ENCODE measurements around the gene PDSS2. TPM values are rescaled to one million over a fixed set of nuclear protein-coding genes. Genes with fewer than 3 reads are reported as not detected.

Gene PDSS2
- total RNA-seq, 1 experiment from 2014 or later, result 17.8 TPM

DNA sequence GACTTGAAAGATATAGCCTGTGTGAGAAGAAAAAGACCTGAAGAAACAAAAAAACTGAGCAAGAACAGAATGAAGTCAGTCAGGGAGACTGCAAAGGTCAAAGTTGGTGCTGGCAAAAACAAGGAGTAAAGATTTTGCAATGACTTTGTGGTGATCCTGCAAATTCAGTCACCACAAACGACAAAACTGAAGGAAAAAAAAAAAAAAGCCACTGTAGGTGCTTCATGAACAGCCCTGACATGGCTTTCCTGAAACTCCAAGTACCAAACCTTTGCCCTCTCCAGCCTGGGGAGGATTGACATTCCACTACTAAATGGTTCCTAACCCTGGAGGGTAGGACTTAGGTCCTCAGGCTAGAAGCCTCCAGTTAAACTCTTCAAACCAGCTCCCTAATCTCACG lies 229.3 kb downstream of the PDSS2 start:
- no peak for DNase-seq
- H4K20me1 ChIP-seq (ENCODE audit: insufficient read depth), result no peaks in the 10 kb centered on the region
- no peak overlapping the region for H3K4me3 ChIP-seq
- H3K9me2 ChIP-seq (ENCODE audit: insufficient read depth), result no peaks in the 10 kb centered on the region
- TF ChIP-seq EZH2 (IDR thresholded peaks at IDR 0.05; ENCODE audit: low read depth), result no peak
- TF ChIP-seq, protein P1, sequence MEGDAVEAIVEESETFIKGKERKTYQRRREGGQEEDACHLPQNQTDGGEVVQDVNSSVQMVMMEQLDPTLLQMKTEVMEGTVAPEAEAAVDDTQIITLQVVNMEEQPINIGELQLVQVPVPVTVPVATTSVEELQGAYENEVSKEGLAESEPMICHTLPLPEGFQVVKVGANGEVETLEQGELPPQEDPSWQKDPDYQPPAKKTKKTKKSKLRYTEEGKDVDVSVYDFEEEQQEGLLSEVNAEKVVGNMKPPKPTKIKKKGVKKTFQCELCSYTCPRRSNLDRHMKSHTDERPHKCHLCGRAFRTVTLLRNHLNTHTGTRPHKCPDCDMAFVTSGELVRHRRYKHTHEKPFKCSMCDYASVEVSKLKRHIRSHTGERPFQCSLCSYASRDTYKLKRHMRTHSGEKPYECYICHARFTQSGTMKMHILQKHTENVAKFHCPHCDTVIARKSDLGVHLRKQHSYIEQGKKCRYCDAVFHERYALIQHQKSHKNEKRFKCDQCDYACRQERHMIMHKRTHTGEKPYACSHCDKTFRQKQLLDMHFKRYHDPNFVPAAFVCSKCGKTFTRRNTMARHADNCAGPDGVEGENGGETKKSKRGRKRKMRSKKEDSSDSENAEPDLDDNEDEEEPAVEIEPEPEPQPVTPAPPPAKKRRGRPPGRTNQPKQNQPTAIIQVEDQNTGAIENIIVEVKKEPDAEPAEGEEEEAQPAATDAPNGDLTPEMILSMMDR (conservative IDR thresholded peaks at IDR 0.05), result no peak
- no peak overlapping the region for H2AFZ ChIP-seq
- intact Hi-C loops (cut with micrococcal nuclease; ENCODE audit: unreplicated experiment), result no loop called here
- no TSS peak for BruUV-seq (replicated peaks)
- CTCF ChIA-PET, result no interaction called here
- no peaks in the 10 kb centered on the region for H3F3A ChIP-seq (ENCODE audit: insufficient read depth, low read depth)
- H3K27ac ChIP-seq, result no peak overlapping the region
- POLR2A ChIA-PET (ENCODE audit: unreplicated experiment), result no interaction called here
- no peaks in the 10 kb centered on the region for H3K27me3 ChIP-seq (ENCODE audit: insufficient read depth, low read depth)
- no peak overlapping the region for H3K4me2 ChIP-seq
- H3K36me3 ChIP-seq (ENCODE audit: low read depth), result no peaks in the 10 kb centered on the region
- no peaks in the 10 kb centered on the region for H3K9me3 ChIP-seq (ENCODE audit: insufficient read depth, low read depth)
- H3K79me2 ChIP-seq (ENCODE audit: low read depth), result no peaks in the 10 kb centered on the region
- H3K4me1 ChIP-seq (replicated peaks; ENCODE audit: insufficient read depth), result no peaks in the 10 kb centered on the region

DNA sequence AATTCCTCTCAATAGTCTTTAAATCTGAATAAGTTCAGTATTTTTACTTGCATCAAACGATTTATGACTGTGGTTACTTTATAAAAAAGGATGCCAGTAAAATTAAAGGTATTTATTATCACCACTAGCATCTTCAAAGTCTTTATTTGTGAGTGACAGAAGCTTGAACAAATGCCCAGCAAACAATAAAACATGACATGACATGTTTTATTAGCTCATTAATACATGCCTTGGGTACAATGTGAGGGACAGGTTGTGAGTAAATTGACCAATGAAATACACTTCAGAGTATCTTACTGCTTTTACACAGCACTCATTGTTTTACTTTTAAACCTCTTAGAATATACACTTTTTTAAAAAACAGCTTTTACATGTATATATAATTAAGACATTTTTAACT lies 230.6 kb downstream of the PDSS2 start:
- ChIA-PET CTCF (no interaction called here), POLR2A (ENCODE audit: unreplicated experiment) (no interaction called here)
- H3K9me2 ChIP-seq (ENCODE audit: insufficient read depth), result no peaks in the 10 kb centered on the region
- H3K4me1 ChIP-seq (replicated peaks; ENCODE audit: insufficient read depth), result no peaks in the 10 kb centered on the region
- no peak overlapping the region for H3K4me2 ChIP-seq
- H3K79me2 ChIP-seq (ENCODE audit: low read depth), result no peaks in the 10 kb centered on the region
- no peak overlapping the region for H3K27ac ChIP-seq
- TF ChIP-seq EZH2 (IDR thresholded peaks at IDR 0.05; ENCODE audit: low read depth), result no peak
- TF ChIP-seq, protein P1 (conservative IDR thresholded peaks at IDR 0.05), result no peak
- intact Hi-C loops (cut with micrococcal nuclease; ENCODE audit: unreplicated experiment), result no loop called here
- H3F3A ChIP-seq (ENCODE audit: insufficient read depth, low read depth), result no peaks in the 10 kb centered on the region
- BruUV-seq (replicated peaks), result no TSS peak
- no peaks in the 10 kb centered on the region for H3K36me3 ChIP-seq (ENCODE audit: low read depth)
- H2AFZ ChIP-seq, result no peak overlapping the region
- no peak overlapping the region for H3K4me3 ChIP-seq
- no peak for DNase-seq
- no peaks in the 10 kb centered on the region; the same call in 1 of the 2 replicates for H4K20me1 ChIP-seq (ENCODE audit: insufficient read depth)
- H3K27me3 ChIP-seq (ENCODE audit: insufficient read depth, low read depth), result no peaks in the 10 kb centered on the region
- H3K9me3 ChIP-seq (ENCODE audit: insufficient read depth, low read depth), result no peaks in the 10 kb centered on the region

DNA sequence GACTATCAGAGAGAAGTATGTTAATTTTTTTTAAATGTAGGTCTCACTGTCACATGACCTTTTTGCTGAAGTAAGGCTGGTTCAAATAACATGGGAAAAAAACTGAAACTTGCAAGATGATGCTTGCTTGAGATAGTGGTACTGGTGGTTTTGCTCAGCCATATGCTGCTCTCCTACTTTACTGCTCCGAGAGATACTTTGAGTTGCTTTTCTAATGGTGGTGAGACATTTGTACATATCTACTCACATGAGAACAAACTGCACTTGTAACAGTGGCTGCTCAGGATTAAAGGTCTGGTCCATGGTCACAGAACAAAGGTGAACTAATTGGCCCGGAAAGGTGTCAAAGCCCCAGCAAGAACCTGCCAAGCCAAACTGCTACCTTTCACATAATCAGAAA lies 237.8 kb downstream of the PDSS2 start:
- TF ChIP-seq EZH2 (IDR thresholded peaks at IDR 0.05; ENCODE audit: low read depth), result no peak
- TF ChIP-seq, protein P1 (conservative IDR thresholded peaks at IDR 0.05), result no peak
- Histone ChIP-seq H3K27ac (no peak overlapping the region), H3K79me2 (ENCODE audit: low read depth) (no peaks in the 10 kb centered on the region), H3K36me3 (ENCODE audit: low read depth) (no peaks in the 10 kb centered on the region), H2AFZ (no peak overlapping the region), H3K4me3 (no peak overlapping the region), H3K4me1 (replicated peaks; ENCODE audit: insufficient read depth) (no peaks in the 10 kb centered on the region), H4K20me1 (ENCODE audit: insufficient read depth) (no peaks in the 10 kb centered on the region; the same call in 1 of the 2 replicates), H3K27me3 (ENCODE audit: insufficient read depth, low read depth) (no peaks in the 10 kb centered on the region), H3K9me2 (ENCODE audit: insufficient read depth) (no peaks in the 10 kb centered on the region), H3K9me3 (ENCODE audit: insufficient read depth, low read depth) (no peaks in the 10 kb centered on the region), H3K4me2 (no peak overlapping the region), H3F3A (ENCODE audit: insufficient read depth, low read depth) (no peaks in the 10 kb centered on the region)
- BruUV-seq (replicated peaks), result no TSS peak
- no peak for DNase-seq
- intact Hi-C loops (cut with micrococcal nuclease; ENCODE audit: unreplicated experiment), result no loop called here
- ChIA-PET POLR2A (ENCODE audit: unreplicated experiment) (no interaction called here), CTCF (no interaction called here)
